Measurements from ENCODE around the gene HIPK2.

HIPK2 gene

DNA sequence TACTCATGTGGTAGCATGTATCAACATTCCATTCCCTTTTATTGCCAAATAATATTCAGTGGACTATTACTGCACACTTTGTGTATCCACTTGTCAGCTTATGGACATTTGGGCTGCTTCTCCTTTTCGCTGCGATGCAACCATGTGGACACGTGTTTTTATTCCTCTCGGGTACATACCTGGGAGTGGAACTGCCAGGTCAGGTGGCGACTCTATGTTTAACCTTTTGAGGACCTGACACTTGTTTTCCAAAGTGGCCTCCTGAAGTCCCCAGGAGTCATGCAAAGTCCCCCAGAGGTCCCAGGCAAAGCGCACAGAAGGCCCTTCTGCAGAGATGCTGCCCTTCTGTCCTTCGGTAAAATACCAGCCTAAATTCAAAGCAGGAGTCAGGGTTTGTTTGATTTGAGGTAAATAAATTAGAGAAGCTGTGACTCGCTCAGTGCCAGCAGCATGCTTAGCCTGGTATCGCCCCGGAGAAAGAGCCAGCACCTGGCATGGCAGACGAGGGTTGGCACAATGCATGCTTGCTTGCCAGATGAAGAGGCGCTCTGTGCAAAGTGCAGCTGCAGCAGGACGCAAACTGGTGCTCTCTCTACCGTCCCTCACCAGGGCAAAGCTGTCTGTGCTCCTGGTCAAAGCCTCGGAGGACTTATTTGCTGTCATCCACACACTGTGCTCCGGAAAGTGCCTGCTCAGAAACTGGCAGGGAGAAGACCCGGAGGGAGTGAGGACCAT, 37.8 kb downstream of the HIPK2 start:
- no peak overlapping the region for H3K4me3 ChIP-seq (ENCODE audit: low read length)
- DNase-seq (ENCODE audit: low read depth, low spot score): no peak

DNA sequence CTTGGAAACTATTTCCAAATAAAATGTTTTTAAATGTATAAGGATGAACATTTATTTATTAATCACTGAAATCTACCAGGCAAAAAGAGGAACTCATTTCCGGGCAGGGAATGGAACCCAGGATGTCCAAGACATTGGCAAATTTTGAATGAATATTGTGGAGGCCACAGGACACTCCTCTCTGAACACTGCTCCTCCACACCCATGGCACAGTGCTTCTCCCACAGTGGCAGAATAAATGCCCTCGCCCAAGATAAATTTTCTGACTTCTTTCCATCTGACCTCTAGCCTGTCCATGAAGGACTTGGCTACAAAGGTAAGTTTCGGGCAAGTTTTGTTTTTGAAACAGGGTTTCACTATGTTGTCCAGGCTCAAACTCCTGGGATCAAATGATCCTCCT, 39.0 kb downstream of the HIPK2 start:
- no peak overlapping the region for H3K4me3 ChIP-seq (ENCODE audit: low read length)
- no peak for DNase-seq (ENCODE audit: low read depth, low spot score)

DNA sequence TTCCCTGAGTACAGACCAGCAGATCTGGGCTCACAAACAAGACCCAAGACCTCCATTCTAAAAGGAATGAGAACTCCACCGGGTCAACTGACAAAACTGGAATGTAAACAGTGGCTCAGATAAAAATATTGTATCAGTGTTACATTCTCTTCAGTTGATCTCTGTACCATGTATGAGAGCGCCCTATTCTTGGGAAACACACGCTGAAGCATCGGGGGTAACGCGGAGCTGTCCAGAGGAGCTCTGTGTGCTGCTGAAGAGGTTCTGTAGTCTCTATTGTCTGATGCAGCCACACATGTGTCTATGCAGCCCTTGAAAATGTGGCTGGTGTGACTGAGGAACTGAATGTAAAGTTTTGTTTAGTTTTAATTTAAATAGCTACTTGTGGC, 39.7 kb downstream of the HIPK2 start:
- no peak for DNase-seq (ENCODE audit: low read depth, low spot score)
- H3K4me3 ChIP-seq (ENCODE audit: low read length): no peak overlapping the region

DNA sequence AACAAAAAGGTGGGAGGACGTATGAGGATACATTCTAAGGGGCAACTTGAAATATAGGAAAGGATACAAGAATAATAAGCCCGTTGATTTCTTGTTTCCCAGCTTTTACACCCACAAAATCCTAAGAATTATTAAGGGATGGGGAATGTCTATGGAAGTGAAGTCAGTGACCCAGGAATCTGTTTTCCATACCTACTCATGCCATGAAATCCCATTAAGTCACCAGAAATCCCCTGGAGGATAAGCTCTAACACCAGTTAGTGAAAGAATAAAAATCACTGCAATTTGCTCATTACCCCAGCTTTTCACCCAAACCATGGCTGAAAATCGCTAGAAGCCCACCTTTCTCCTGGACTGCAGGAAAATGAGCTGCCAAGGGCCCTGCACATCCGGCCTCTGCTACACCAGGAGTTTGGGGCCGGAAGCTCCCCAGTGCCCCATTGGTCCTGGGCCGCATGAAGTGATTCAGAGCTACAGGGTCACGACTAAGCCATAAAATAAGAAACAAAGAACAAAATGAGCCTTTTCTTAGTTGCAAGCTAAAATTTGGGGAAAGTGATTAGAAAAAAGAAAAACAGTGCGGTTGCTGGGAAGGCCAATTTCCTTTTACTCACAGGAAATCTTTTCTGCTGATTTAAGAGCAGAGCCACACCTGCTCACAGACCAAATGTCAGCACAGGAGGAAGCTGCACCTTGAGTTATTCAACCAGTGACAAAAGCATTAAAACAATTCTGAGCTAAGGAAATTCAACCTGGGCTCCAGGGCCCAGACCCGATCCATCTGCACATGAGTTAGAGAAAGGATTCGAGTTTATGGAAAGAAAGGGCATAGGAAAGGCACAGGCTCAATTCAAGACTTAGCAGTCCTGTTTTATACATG, 40.3 kb downstream of the HIPK2 start:
- peak; percentile 59 for DNase-seq (ENCODE audit: low read depth, low spot score)
- H3K4me3 ChIP-seq (ENCODE audit: low read length): no peak overlapping the region

DNA sequence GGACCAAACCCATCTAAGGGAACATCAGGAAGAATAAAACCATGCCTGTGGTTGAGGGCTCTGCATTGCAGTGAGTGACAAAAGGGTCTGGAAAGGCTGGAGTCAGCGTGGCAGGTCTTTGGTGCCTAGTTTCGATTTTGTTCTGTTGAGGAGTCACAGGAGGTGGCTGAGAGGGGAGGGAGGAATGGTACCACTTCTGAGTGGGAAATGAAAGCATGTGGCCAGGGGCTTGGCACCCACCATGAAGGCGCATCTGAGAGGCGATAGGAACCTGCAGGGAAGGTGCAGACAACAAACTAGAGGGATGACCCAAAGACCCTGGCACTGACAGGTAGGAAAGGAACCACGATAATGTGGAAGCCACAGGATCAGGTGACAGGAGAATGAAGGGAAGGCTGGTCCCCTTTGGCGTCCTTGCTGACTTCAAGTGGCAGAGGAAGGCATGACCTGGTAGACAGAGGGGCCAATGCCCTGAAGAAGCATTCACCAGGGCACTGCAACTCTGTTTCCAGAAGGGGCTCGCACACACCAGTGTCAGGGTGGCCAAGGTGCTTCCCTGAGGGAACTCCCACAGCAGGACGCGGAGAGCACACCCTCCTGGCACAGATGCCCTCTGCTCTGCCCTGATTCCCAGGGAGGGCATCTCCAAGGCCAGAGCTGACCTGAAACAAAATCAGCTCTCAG, 41.7 kb downstream of the HIPK2 start:
- peak; percentile 22 for DNase-seq (ENCODE audit: low read depth, low spot score)
- no peak overlapping the region for H3K4me3 ChIP-seq (ENCODE audit: low read length)

DNA sequence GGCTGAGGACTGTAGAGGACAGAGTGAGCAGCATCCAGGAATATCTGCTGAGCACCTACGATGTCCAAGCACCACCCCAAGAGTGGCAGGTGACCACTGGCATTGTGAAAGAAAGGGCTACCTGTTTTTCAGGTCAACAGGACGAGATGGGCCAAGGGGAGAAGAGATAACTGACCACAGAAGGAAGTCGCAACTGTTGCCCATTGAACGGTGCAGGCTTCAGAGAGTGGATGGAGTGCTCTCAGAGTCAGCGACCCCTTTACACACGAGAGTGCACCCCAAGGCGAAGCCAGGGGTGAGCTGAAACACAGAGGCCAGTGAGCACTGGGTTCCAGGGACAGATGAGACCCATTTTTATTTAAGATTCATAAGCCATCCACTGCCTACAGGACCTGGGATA, 42.3 kb downstream of the HIPK2 start:
- no peak for DNase-seq (ENCODE audit: low read depth, low spot score)
- H3K4me3 ChIP-seq (ENCODE audit: low read length): no peak overlapping the region

DNA sequence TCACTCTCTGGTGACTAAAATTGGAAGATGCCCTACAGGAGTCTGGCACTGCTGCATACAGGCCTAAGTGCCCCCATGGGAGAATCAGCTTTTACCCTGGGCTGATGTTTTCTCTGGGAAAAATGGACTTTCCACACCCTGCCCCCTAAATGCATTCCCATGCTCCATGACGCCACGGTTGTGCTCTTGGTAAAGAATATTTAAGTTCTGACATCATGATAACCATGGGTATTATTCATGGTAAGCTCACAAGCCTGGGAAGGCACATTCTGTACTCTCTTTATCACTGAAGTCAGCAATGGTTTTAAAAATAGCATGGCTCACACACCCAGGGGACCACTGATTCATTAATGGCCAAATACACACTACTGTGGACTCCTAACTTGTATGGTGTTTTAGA, 43.4 kb downstream of the HIPK2 start:
- DNase-seq (ENCODE audit: low read depth, low spot score): no peak
- no peak overlapping the region for H3K4me3 ChIP-seq (ENCODE audit: low read length)

DNA sequence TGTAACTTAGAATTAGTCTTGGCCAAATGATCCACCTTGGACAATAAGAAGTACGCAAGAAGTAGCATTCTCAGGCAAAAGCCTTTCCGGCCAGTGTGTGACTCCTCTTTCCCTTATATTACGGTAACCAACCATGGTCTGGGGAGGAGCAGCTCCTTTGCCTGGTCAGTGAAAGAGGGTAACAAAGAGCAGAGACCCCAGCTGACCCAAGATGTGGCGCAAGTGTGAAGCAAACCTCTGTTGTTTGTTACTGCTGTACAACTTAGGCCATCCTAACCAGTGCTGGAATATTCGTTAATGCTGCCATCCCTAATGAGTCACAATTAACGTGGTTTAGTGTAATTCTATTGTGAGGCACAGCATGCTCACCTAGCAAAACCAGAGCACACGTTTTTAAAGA, 44.0 kb downstream of the HIPK2 start:
- no peak overlapping the region for H3K4me3 ChIP-seq (ENCODE audit: low read length)
- no peak for DNase-seq (ENCODE audit: low read depth, low spot score)

DNA sequence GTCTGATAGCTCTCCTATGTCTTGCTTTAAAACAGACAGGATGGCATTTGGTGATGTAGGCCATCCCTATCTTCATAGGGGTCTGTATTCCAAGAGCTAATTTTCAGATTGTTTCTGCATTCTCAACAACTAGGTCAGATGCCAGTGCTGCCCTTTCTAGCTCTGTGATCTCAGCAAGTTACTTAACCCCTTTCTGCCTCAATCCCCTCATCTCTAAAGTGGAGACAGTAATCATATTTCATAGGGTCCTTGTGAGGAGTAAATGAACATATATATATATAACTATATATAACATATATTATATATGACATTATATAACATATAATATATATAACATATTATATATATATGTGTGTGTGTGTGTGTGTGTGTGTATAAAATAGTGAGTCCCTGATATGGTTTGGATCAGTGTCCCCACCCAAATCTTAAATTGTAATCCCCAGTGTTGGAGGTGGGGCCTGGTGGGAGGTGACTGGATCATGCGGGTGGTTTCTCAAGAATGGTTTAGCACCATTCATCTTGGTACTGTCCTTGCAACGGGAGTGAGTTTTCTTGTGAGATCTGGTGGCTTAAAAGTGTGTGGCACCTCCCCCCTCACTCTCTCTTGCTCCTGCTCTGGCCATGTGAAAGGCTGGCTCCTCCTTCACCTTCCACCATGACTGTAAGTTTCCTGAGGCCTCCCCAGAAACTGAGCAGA, 45.2 kb downstream of the HIPK2 start:
- DNase-seq (ENCODE audit: low read depth, low spot score): no peak
- no peak overlapping the region for H3K4me3 ChIP-seq (ENCODE audit: low read length)

DNA sequence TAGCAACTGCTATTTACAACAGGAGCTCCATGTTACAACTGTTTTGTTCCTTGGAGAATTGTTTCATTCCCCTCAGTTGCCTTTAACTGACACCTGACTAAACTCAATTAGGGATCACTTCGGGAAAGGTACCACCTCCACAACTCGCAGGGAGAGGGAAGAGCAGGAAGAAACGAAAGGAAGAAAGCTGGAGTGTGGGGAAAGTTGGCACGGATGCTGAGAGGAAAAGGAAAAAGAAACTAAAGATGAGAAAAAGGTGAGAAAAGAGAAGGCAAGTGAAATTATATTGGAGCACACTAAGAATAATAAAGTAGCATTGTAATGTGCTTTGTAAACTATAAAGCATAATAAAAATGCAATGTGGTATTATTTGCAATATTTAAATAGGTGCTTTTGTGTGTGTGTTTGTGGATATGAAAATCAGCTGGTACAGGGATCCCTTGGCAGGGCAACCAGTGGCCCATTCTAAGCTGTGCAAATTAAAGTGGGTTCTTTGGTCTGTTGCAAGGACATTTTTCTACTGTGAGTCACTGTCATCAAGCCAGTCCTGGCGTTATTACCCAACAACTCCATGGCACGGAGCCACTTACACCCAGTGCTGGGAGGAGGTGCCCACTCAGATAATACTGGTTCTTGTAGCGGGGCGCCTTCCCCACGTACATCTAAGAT, 45.9 kb downstream of the HIPK2 start:
- H3K4me3 ChIP-seq (ENCODE audit: low read length): no peak overlapping the region
- no peak for DNase-seq (ENCODE audit: low read depth, low spot score)

DNA sequence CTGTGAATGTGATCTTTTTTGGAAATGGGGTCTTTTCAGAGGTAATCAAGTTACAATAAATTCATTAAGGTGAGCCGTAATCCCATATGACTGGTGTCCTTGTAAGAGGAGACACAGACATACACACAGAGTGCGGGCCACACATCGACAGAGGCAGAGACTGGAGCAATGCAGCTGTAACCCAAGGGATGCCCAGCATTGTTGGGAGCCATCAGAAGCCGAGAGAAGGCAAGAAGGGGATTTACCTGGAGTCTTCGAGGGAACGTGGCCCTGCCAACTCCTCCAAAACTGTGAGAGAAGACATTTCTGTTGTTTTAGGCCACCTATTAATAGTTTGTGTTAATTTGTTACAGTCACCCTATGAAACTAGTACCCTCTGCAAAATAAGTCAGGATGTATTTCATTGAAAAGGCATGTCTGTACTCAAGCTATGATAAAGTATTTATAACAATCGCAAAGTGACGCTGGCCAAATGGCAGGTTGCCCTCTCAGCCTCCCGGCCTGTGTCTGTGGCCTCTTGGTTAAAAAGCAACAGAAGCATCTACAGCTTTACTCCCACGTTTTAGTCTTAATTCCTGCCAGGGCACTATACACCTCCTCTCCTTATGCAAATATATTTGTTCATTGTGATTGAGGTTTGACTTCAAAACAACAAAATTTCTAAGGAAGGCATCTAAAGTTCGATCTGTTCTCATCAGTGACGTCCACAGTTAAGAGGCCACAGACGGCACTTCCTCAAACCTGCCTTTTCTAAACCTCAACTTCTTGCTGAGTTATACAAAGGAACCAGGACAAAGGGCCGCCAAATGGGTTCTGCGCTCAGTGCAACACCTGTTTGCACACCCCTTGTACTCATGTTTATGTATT, 46.8 kb downstream of the HIPK2 start:
- H3K4me3 ChIP-seq (ENCODE audit: low read length): no peak overlapping the region
- peak; percentile 56 for DNase-seq (ENCODE audit: low read depth, low spot score)

DNA sequence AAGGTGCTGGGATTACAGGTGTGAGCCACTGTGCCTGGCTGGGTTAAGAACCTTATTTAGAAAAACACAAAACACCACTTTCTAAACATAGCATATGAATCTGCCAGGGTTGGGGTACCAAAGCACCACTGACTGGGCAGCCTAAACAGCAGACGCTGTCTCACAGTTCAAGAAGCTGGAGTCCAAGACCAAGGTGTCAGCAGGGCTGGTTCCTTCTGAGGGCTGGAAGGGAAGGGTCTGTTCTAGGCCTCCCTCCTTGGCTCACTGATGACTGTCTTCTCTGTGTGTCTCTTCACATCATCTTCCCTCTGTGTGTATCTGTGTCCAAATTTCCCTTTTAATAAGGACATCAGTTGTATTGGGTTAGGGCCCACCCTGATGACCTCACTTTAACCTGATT, 49.6 kb downstream of the HIPK2 start:
- no peak overlapping the region for H3K4me3 ChIP-seq (ENCODE audit: low read length)
- DNase-seq (ENCODE audit: low read depth, low spot score): no peak

DNA sequence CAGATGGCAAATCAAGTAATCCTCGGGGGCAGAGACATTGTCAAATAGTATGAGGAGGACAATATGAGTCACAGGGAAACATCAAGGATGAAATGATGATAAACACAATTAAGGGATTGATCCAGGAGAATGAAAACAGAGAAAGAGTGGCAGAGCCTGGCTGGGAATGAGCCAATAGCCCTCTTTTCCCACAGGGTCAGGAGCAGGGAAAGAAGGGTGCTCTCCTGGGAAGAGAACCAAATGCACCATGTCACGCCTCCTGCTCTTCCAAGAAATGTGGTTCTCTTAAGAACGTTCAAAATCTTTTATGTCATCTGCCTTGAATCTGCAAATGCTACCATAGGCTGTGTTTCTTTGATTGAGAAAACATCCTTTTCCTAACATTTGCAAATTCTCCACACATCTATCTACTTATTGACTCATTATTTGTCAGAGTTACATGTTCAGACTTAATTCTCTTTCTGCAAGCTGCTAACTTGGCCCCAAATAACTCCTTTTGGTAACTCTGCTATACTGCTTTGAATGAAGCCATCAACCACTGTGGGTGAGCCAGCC, 50.6 kb downstream of the HIPK2 start:
- no peak for DNase-seq (ENCODE audit: low read depth, low spot score)
- no peak overlapping the region for H3K4me3 ChIP-seq (ENCODE audit: low read length)

DNA sequence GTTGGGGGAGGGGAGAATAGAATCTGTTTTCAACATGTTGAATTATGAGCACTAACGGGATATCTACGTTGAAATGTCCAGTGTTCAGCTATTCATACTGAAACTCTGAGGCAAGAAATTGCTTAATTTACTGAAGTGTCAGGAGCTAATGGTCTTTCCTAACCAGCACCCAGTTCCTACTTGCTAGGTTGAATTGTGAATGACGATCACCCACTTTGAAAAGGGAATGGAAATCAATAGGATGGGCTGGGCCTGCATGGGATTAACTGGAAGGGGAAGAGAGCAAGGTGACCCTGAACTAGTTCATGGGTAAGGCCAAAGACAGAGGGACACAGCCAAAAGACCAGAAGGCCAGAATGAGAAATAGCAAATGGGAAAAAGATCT, 51.3 kb downstream of the HIPK2 start:
- no peak for DNase-seq (ENCODE audit: low read depth, low spot score)
- no peak overlapping the region for H3K4me3 ChIP-seq (ENCODE audit: low read length)

DNA sequence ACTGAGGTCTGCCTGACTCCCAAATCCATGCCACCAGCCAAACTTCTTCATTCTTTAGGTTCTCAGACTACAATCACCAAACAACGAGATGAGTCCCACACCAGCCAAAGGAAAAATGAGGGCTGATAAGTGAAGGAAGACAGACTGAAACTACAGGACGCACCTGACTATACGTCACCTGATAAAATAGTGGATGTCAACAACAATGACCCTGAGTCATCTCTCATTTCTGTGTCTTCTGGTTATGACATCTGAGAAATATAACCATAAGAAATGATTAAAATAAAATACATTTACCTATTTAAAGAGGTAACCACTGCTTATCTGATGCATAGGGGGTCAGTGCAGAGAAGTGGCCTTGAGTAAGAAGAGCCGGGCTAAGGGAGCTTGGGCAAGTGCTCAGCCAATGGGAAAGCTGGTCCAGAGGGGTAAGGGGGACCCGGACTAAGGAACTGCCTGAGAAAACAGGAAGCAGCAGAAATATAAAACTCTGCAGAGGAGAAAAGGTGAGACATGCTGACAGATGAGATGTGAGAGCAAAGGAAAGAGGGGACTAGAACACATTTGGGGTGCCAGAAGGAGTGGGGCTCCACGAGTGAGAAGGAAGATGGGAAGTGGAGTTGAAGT, 51.8 kb downstream of the HIPK2 start:
- H3K4me3 ChIP-seq (ENCODE audit: low read length): no peak overlapping the region
- no peak for DNase-seq (ENCODE audit: low read depth, low spot score)

DNA sequence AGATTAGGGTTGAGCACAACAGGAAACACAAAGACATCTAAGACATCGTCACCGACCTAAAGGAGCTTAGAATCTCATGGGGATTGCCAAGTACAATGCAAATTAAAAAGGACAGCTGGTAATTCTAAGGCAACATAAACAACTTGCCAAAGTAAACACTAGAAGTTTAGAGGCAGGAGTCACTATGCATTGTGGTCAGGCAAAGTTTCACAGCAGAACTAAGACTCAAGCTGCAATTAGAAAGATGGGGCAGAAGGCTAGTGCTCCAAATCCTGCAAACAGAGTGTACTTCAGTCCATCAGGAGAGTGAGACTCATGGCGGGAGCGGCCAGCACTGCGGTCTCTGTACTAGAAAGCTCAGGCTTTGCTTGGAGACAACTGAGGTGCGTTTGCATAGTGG, 52.7 kb downstream of the HIPK2 start:
- DNase-seq (ENCODE audit: low read depth, low spot score): no peak
- no peak overlapping the region for H3K4me3 ChIP-seq (ENCODE audit: low read length)

DNA sequence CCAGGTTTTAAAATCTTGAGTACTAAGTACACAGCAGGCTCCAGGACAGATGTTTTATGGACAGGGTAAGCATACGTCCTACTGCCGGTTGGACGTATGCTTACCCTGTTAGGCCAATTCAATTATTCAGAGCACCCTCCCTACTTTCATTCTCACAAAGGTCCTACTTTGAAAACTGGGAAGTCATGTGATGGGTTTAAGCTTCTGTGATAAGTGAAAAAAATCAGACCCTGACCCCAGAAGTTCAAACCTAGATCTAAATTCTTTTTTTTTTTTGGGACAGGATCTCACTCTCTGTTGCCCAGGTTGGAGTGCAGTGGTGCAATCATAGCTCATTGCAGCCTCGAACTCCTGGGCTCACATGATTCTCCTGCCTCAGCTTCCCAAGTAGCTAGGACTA, 55.2 kb downstream of the HIPK2 start:
- no peak overlapping the region for H3K4me3 ChIP-seq (ENCODE audit: low read length)
- no peak for DNase-seq (ENCODE audit: low read depth, low spot score)

DNA sequence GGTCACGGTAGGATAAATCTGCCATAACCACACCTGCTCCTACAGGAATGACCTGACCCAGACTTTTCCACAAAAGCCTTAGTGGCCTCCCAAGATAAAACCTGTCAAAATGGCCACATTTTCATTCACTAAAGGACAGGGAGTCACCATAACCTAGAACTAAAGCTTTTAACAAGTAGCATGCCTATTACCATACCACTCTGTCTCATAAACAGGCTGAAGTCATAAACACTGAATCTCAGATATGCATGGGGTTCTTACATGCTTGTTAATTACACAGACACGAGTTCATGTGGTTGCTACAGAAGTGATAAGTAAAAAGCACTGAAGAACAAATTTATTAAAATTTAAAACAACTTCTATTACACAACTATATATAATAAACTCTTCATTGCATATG, 56.0 kb downstream of the HIPK2 start:
- no peak overlapping the region for H3K4me3 ChIP-seq (ENCODE audit: low read length)
- DNase-seq (ENCODE audit: low read depth, low spot score): no peak
